AG20443 (cell line): ENCODE measurements around the gene ATP7B.
A peak's percentile ranks its signal among the peaks of the same experiment; 100 is the strongest.
"Not testable (repeated sequence)": the region's sequence is repeated elsewhere in the genome, so short reads cannot be mapped to it uniquely, and the experiment has no call there.

ENCODE experiments used
- DNase-seq: peaks from one replicate; pipeline ENCODE4 v3.0.0; 2012; ENCODE audit warnings: low spot score, mixed read lengths

Gene ATP7B

GRCh38 chr13:51922771-51923480 is 88.3 kb downstream of the ATP7B start:
- no peak for DNase-seq

GRCh38 chr13:51921790-51922740 is 89.2 kb downstream of the ATP7B start:
- DNase-seq: no peak

GRCh38 chr13:51920786-51921185 is 90.5 kb downstream of the ATP7B start:
- DNase-seq: no peak

GRCh38 chr13:51920267-51920666 is 91.0 kb downstream of the ATP7B start:
- DNase-seq: no peak

GRCh38 chr13:51919531-51919930 is 91.7 kb downstream of the ATP7B start:
- no peak for DNase-seq

GRCh38 chr13:51916962-51917361 is 94.3 kb downstream of the ATP7B start:
- no peak for DNase-seq

GRCh38 chr13:51916051-51916818 is 95.0 kb downstream of the ATP7B start:
- DNase-seq: no peak

- no peak for DNase-seq
Measured at GRCh38 chr13:51914137-51914493, 97.1 kb downstream of the ATP7B start.

GRCh38 chr13:51913421-51914136 is 97.7 kb downstream of the ATP7B start:
- no peak for DNase-seq

GRCh38 chr13:51912511-51913225 is 98.6 kb downstream of the ATP7B start:
- no peak for DNase-seq

GRCh38 chr13:51912091-51912490 is 99.2 kb downstream of the ATP7B start:
- DNase-seq: no peak

GRCh38 chr13:51910508-51910907 is 100.7 kb downstream of the ATP7B start:
- no peak for DNase-seq

GRCh38 chr13:51909265-51909664 is 102.0 kb downstream of the ATP7B start:
- not testable (repeated sequence) for DNase-seq

GRCh38 chr13:51907040-51907732 is 104.1 kb downstream of the ATP7B start:
- DNase-seq: no peak

GRCh38 chr13:51906581-51906980 is 104.7 kb downstream of the ATP7B start:
- no peak for DNase-seq

GRCh38 chr13:51905787-51906186 is 105.5 kb downstream of the ATP7B start:
- DNase-seq: no peak

- no peak for DNase-seq
Measured at GRCh38 chr13:51902776-51903175, 108.5 kb downstream of the ATP7B start.

GRCh38 chr13:51900471-51900870 is 110.8 kb downstream of the ATP7B start:
- no peak for DNase-seq

GRCh38 chr13:51895906-51896888 is 115.1 kb downstream of the ATP7B start:
- peak; percentile 86 for DNase-seq
